D721Med (cell line): ENCODE results near the gene KCNH2.

Experiments used
- DNase-seq: peaks from one replicate; pipeline ENCODE4 v3.0.0; 2011; ENCODE audit warnings: low spot score; ENCODE audit not compliant: insufficient read length
- FAIRE-seq: peaks from 2 replicates; lab custom pipeline; 2011; peaks lifted over from hg19 to GRCh38; lab: Jason Lieb, UNC
- TF ChIP-seq, protein P1 (sequence below): IDR thresholded peaks from 2 replicates; pipeline ENCODE4 v1.5.1; 2012; ENCODE audit warnings: mild to moderate bottlenecking, control low read depth; ENCODE audit not compliant: insufficient read depth; ENCODE audit errors: missing control alignments

KCNH2 gene

DNA sequence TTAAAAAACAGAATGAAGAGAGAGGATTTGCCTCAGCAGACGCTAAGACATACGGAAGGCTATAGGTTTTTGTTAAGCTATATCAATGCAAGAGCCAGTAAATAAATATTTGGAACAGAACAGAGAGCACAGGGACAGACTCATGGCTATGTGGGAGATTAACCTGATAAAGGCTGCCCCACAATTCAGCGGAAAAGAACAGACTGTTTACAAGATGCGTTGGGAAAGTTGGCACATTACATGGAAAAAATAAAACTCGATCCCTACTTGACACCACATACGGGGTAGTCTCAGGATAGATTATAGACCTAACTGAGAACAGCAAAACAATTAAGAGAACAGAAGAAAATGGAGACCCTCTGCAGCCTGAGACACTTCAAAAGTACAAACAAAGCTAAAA is 10.8 kb downstream of the KCNH2 start:
- no peak for FAIRE-seq

DNA sequence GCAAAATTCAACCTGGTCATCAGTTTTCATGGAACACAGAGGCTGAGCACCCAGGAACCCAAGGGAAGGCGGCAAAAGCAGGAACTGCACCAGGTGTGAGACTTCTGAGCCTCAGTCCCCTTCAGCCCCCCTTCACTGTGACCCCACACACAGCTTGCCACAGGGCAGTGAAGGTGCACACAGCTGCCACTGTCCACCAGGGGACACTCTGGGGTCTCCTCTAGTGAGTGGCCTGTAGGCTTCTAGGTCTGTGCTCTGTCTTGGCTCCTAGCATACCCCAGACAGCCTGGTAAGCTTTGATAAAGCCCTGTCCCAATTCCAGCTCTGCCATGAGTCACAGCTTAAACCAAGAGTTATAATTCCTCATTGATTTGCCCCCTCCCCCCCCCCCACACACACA is 12.1 kb downstream of the KCNH2 start:
- TF ChIP-seq, protein P1, sequence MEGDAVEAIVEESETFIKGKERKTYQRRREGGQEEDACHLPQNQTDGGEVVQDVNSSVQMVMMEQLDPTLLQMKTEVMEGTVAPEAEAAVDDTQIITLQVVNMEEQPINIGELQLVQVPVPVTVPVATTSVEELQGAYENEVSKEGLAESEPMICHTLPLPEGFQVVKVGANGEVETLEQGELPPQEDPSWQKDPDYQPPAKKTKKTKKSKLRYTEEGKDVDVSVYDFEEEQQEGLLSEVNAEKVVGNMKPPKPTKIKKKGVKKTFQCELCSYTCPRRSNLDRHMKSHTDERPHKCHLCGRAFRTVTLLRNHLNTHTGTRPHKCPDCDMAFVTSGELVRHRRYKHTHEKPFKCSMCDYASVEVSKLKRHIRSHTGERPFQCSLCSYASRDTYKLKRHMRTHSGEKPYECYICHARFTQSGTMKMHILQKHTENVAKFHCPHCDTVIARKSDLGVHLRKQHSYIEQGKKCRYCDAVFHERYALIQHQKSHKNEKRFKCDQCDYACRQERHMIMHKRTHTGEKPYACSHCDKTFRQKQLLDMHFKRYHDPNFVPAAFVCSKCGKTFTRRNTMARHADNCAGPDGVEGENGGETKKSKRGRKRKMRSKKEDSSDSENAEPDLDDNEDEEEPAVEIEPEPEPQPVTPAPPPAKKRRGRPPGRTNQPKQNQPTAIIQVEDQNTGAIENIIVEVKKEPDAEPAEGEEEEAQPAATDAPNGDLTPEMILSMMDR: no peak
- FAIRE-seq (no peak), DNase-seq (no peak)

More for the DNA sequence above, 10.8 kb downstream of the KCNH2 start:
- no peak for DNase-seq
- TF ChIP-seq, protein P1: no peak

DNA sequence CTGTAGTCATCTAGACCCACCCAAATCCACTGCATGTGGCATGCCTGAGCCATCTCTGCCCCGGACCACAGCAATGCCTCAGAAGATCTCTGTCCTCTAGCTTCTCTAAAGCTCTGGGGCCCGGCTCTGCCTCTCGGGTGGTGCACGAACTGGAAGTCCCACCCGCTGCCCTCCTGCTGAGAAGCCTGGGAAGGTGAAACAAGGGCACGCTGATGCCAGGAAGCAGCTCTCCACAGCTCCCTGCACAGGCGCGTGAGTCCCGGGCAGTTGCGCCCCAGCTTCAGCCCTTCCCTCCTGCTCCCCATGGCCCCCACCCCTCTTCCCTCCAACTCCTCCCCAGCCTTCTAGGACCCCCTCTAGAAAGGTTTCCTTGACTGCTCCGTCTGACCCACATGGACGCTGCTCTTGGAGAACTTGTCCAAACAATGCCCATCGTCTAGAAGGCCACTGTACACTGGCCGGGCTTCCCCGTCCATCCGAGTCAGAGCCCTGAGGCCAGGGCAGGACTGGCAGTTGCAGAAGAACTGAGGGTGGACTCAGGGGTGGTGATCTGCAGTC is 12.8 kb downstream of the KCNH2 start:
- TF ChIP-seq, protein P1: no peak
- no peak for FAIRE-seq
- DNase-seq: no peak

DNA sequence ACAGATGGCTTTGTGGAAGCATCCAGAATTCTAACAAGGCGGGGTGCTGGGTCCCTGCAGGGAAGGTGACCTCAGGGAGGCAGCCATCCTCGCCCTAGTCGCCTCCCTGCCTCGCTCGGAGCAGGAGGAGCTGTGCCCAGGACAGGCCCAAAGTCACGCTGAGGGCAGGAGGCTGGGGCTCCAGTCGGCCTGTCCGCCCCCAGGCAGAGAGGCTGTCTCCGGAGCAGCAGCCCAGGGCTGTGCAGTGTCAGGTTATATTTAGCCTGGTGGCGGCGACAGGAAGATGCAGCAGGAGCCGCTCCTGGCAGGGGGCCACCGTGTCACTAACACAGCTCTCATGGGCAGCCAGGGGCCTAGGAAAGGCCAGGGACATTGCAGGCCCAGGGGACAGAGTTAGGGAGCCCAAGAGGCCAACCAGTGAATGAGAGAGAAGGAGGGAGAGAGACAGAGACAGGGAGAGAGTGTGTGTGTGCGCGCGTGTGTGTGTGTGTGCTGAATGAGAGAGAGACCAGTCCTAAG is 13.5 kb downstream of the KCNH2 start:
- DNase-seq (no peak), FAIRE-seq (no peak)
- TF ChIP-seq, protein P1: no peak

DNA sequence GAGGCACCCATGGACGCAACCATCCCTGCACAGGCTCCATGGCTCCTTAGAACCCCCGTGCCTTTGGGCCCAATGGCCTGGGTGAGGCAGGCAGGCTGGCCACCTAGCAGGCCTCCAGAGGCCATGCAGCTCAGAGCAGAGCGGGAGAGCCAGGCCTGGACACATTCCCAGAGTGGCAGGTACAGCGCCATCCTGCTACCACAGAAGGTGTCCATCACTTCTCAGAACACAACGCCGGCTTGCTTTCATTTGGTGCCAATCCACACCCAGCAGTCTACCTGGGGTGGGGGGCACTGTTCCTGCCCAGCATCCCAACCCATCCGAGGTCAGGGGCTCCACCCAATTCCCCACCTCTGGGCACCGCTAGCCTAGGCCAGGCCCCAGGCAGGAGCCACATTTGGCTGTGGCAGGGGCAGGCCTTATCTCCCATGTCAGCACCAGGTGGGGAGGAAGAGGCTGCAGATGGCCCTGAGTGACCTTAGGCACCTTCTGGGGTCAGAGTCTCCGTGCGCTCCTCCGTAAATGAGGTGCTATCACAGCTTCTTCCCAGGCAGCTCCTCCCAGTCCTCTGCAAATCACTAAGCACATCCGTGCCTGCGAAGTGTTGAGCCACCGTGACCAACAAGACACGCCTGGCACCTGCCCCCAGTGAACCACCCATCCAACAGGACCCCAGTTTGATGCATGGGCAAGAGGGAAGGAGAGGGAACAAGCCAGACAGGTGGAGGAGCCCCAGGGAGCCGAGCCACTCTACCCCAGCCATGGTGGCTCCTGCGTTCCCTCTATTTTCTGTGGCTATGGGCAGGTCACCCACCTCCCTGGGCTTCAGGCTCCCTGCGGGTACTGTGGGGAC is 14.2 kb downstream of the KCNH2 start:
- DNase-seq (no peak), FAIRE-seq (no peak)
- TF ChIP-seq, protein P1: no peak

DNA sequence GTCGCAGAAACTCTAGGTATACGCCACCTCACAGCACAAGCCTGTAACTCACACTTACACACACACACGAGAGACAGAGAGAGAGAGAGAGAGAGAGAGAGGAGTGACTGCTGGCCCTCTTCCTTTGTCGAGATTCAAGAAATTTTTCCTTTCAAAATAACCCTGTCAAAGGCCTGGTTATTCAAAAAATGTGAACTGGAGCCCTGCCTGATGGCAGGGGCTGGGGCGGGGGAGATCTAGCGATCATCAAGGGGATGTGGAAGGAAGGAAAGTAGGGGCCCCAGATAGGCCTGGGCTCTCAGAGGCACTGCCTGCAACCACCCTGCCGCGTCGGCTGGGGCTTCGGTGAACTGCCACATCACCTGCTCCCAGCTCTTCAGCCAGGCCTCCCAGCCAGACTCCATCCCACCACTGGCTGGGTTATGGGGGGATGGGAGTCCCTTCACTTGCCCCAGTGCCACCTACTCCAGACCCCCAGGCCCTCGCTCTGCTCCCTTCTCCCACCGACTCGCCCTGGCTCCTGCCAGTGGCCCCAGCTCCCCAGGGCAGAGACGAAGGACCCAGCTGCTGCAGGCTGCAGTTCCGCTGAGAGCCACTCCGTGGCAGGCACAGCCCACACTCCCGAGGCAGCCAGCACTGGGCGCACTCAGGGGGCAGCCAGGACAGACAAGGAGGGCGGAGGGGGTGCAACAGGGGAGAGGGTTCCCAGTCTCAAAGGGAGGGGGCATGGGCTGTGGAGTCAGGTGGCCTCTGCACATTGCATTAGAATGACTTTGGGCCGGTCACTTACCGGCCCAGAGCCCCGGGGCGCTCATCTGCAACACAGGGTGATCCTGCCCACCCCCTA is 15.3 kb downstream of the KCNH2 start:
- DNase-seq: peak; percentile 95
- TF ChIP-seq, protein P1: peak; percentile 82
- no peak for FAIRE-seq
